DOHH2 (cell line): ENCODE data around the gene ZSCAN16.
A peak's percentile ranks its signal among the peaks of the same experiment; 100 is the strongest.

Source experiments
- H3F3A ChIP-seq: fragments of 200-600 bp; sonication (generic), shearing (Covaris generic); 2 replicates; pipeline ENCODE4 v1.6.0; 2016; ENCODE audit warnings: antibody characterized with exemption, mild to moderate bottlenecking; ENCODE audit not compliant: control insufficient read depth, insufficient read depth
- H3K27ac ChIP-seq: fragments of 200-600 bp; sonication (generic); 2 replicates; pipeline ENCODE4 v1.5.1; 2014; ENCODE audit warnings: low read depth, mild to moderate bottlenecking, low read length, moderate library complexity
- H3K27me3 ChIP-seq: fragments of 200-600 bp; sonication (generic); 2 replicates; pipeline ENCODE4 v1.6.1; 2014; ENCODE audit warnings: mild to moderate bottlenecking, low read length, mixed read lengths; ENCODE audit not compliant: control insufficient read depth
- H3K36me3 ChIP-seq: fragments of 200-600 bp; sonication (generic); 2 replicates; pipeline ENCODE4 v1.6.1; 2014; ENCODE audit warnings: mild to moderate bottlenecking, low read length, moderate library complexity, mixed read lengths; ENCODE audit not compliant: control insufficient read depth
- H3K4me1 ChIP-seq: fragments of 200-600 bp; sonication (generic); 2 replicates; pipeline ENCODE4 v1.6.1; 2014; ENCODE audit warnings: mild to moderate bottlenecking, low read length, mixed read lengths; ENCODE audit not compliant: control insufficient read depth
- H3K4me2 ChIP-seq: fragments of 200-600 bp; sonication (generic); 2 replicates; pipeline ENCODE4 v1.6.0; 2014; ENCODE audit warnings: mild to moderate bottlenecking, low read length, moderate library complexity
- H3K4me3 ChIP-seq: fragments of 200-600 bp; sonication (generic); 2 replicates; pipeline ENCODE4 v1.5.1; 2014; ENCODE audit warnings: mild to moderate bottlenecking, low read length, mixed read lengths
- H3K79me2 ChIP-seq: fragments of 200-600 bp; sonication (generic); 2 replicates; pipeline ENCODE4 v1.6.1; 2014; ENCODE audit warnings: mild to moderate bottlenecking, low read length, mixed read lengths; ENCODE audit not compliant: control insufficient read depth
- H3K9me2 ChIP-seq: fragments of 200-600 bp; sonication (generic); replicated peaks from 2 replicates; pipeline ENCODE4 v1.6.1; 2014; ENCODE audit warnings: mild to moderate bottlenecking, low read length, mixed read lengths; ENCODE audit not compliant: control insufficient read depth
- H3K9me3 ChIP-seq: fragments of 200-600 bp; sonication (generic); 2 replicates; pipeline ENCODE4 v1.6.1; 2014; ENCODE audit warnings: antibody characterized with exemption, low read length, mixed read lengths; ENCODE audit not compliant: control insufficient read depth, insufficient read depth
- H4K20me1 ChIP-seq: fragments of 200-600 bp; sonication (generic); 2 replicates; pipeline ENCODE4 v1.6.0; 2014; ENCODE audit warnings: low read depth, mild to moderate bottlenecking, antibody characterized with exemption, low read length, moderate library complexity; ENCODE audit not compliant: control insufficient read depth, insufficient read depth
- CTCF ChIP-seq: fragments of 200-600 bp; sonication (generic); IDR thresholded peaks from one replicate; pipeline ENCODE4 v1.5.1; 2014; ENCODE audit warnings: antibody characterized with exemption, mild to moderate bottlenecking, low read depth, low read length; ENCODE audit not compliant: poor library complexity, severe bottlenecking
- EZH2phosphoT487 ChIP-seq: fragments of 200-600 bp; sonication (generic); IDR thresholded peaks from 2 replicates; pipeline ENCODE4 v1.6.1; 2017; ENCODE audit warnings: borderline replicate concordance, mild to moderate bottlenecking, antibody characterized with exemption, low read length, moderate library complexity, mixed read lengths

Gene ZSCAN16

GRCh38 chr6:28139860-28140543, 15.6 kb downstream of the ZSCAN16 start:
- H3K4me3 ChIP-seq, result no peak overlapping the region
- H3K36me3 ChIP-seq, result peaks cover 26% of the 10 kb centered on the region
- no peaks in the 10 kb centered on the region for H3K27me3 ChIP-seq
- H3K79me2 ChIP-seq, result peaks cover 59% of the 10 kb centered on the region
- H3K27ac ChIP-seq, result no peak overlapping the region
- no peaks in the 10 kb centered on the region for H4K20me1 ChIP-seq
- no peak for TF ChIP-seq EZH2phosphoT487
- no peaks in the 10 kb centered on the region for H3K9me3 ChIP-seq
- H3K9me2 ChIP-seq, result no peaks in the 10 kb centered on the region
- H3K4me2 ChIP-seq, result peak overlapping the region; percentile 2; the same call in 1 of the 2 replicates
- peaks cover 15% of the 10 kb centered on the region for H3F3A ChIP-seq
- H3K4me1 ChIP-seq, result peaks cover 48% of the 10 kb centered on the region

GRCh38 chr6:28140616-28141015, 16.2 kb downstream of the ZSCAN16 start:
- no peaks in the 10 kb centered on the region for H3K9me3 ChIP-seq
- no peak overlapping the region for H3K4me2 ChIP-seq
- H3K4me1 ChIP-seq, result peaks cover 43% of the 10 kb centered on the region
- peaks cover 28% of the 10 kb centered on the region for H3K36me3 ChIP-seq
- H3K27me3 ChIP-seq, result no peaks in the 10 kb centered on the region
- no peaks in the 10 kb centered on the region for H4K20me1 ChIP-seq
- no peaks in the 10 kb centered on the region for H3K9me2 ChIP-seq
- no peak overlapping the region for H3K4me3 ChIP-seq
- H3K79me2 ChIP-seq, result peaks cover 60% of the 10 kb centered on the region
- no peak overlapping the region for H3K27ac ChIP-seq
- TF ChIP-seq EZH2phosphoT487 (no peak), CTCF (no peak)
- peaks cover 15% of the 10 kb centered on the region for H3F3A ChIP-seq

GRCh38 chr6:28141500-28142329, 17.3 kb downstream of the ZSCAN16 start, which contains the start of gene ZKSCAN8:
Gene ZKSCAN8 (plus strand): TSS chr6:28141883. CDS start chr6:28148408, 6,525 bp downstream.
- TF ChIP-seq CTCF, result no peak
- no peak for TF ChIP-seq EZH2phosphoT487
- H3K9me2 ChIP-seq, result no peaks in the 10 kb centered on the region
- peak within 1 kb of the TSS; percentile 21 for H3K27ac ChIP-seq
- H3K4me3 ChIP-seq, result peak within 1 kb of the TSS; percentile 92
- no peaks in the 10 kb centered on the region for H3K9me3 ChIP-seq
- H3K4me2 ChIP-seq, result peak within 1 kb of the TSS; percentile 96
- no peaks in the 10 kb centered on the region for H3K27me3 ChIP-seq
- peaks cover 41% of the 10 kb centered on the region for H3K4me1 ChIP-seq
- H3F3A ChIP-seq, result peaks cover 15% of the 10 kb centered on the region
- H4K20me1 ChIP-seq, result no peaks in the 10 kb centered on the region
- peaks cover 55% of the 10 kb centered on the region for H3K79me2 ChIP-seq
- peaks cover 31% of the 10 kb centered on the region for H3K36me3 ChIP-seq
